Right lobe of liver (tissue), 4 donors: ENCODE measurements around the gene CHPF.

ENCODE experiments used
- CTCF ChIP-seq, 4 donors: fragments of 200-600 bp in 3 of 4; fragments of 450-650 bp in 1 of 4; IDR thresholded peaks; one replicate each; pipeline versions ENCODE4 v1.5.1 to v1.8.0; 2016 to 2022; ENCODE audit warnings: antibody characterized with exemption in 4 of 4, mild to moderate bottlenecking in 2 of 4
- POLR2A ChIP-seq: fragments of 450-650 bp; IDR thresholded peaks from one replicate; pipeline ENCODE4 v1.6.1; 2017; ENCODE audit warnings: antibody characterized with exemption, mild to moderate bottlenecking
- donor health status: DM: no; HTN: no; CAD: no.
- donor health status: DM: no; HTN: no; CAD: no.
- donor health status: DM: no; HTN: yes; CAD: no.

GRCh38 chr2:219576505-219577388 is 33.1 kb upstream of the CHPF start:
- TF ChIP-seq CTCF (IDR thresholded peaks at IDR 0.05): no peak
- no peak for TF ChIP-seq POLR2A
